Activated CD4-positive, alpha-beta T cell treated with anti-CD3 and anti-CD28 coated beads, Interleukin-2, amount 50 U/mL, for 48 hours (primary cell): Measurements from ENCODE around the gene SPRED2.

Source experiments
- DNase-seq, 2 experiments: peaks; one replicate each; pipeline ENCODE4 v3.0.0-alpha.2; 2020

The SPRED2 gene

GRCh38 chr2:65382776-65383357, 49.5 kb downstream of the SPRED2 start:
- peak; percentile 92 to 94 for DNase-seq

GRCh38 chr2:65382323-65382722, 50.1 kb downstream of the SPRED2 start:
- DNase-seq: no peak

GRCh38 chr2:65381607-65382051, 50.8 kb downstream of the SPRED2 start:
- DNase-seq: no peak

- DNase-seq: no peak
These were observed 52.1 kb downstream of the SPRED2 start for GRCh38 chr2:65380255-65380654.

- no peak for DNase-seq
These were observed 52.7 kb downstream of the SPRED2 start for GRCh38 chr2:65379721-65380171.

GRCh38 chr2:65379223-65379622, 53.2 kb downstream of the SPRED2 start:
- DNase-seq: no peak

- no peak for DNase-seq
These were observed 54.1 kb downstream of the SPRED2 start for GRCh38 chr2:65378290-65378689.

GRCh38 chr2:65377556-65378192, 54.7 kb downstream of the SPRED2 start:
- DNase-seq: peak in 1 of 2 experiments; percentile 18

GRCh38 chr2:65375723-65376122, 56.7 kb downstream of the SPRED2 start:
- DNase-seq: no peak

GRCh38 chr2:65374999-65375398, 57.4 kb downstream of the SPRED2 start:
- DNase-seq: no peak

GRCh38 chr2:65374575-65374974, 57.8 kb downstream of the SPRED2 start:
- no peak for DNase-seq

GRCh38 chr2:65373365-65373918, 59.0 kb downstream of the SPRED2 start:
- DNase-seq: no peak

GRCh38 chr2:65372619-65373018, 59.8 kb downstream of the SPRED2 start:
- DNase-seq: no peak

GRCh38 chr2:65371074-65371434, 61.3 kb downstream of the SPRED2 start:
- no peak for DNase-seq

GRCh38 chr2:65370387-65371073, 61.9 kb downstream of the SPRED2 start:
- no peak for DNase-seq

GRCh38 chr2:65369980-65370379, 62.4 kb downstream of the SPRED2 start:
- no peak for DNase-seq

- no peak for DNase-seq
These were observed 62.8 kb downstream of the SPRED2 start for GRCh38 chr2:65369574-65369973.

- DNase-seq: no peak
These were observed 63.9 kb downstream of the SPRED2 start for GRCh38 chr2:65368468-65368867.

GRCh38 chr2:65367524-65367923, 64.9 kb downstream of the SPRED2 start:
- no peak for DNase-seq

GRCh38 chr2:65366595-65367125, 65.7 kb downstream of the SPRED2 start:
- DNase-seq: peak in 1 of 2 experiments; percentile 41

- no peak for DNase-seq
These were observed 67.2 kb downstream of the SPRED2 start for GRCh38 chr2:65364986-65365733.

- DNase-seq: no peak
These were observed 68.3 kb downstream of the SPRED2 start for GRCh38 chr2:65363879-65364666.
